Parathyroid adenoma (tissue), 2 donors: Measurements from ENCODE around the gene RNF31.

Source experiments
- H2AFZ ChIP-seq: fragments of 300-600 bp; sonication (generic); one replicate; pipeline ENCODE4 v1.7.0; 2017; ENCODE audit warnings: antibody characterized with exemption, mild to moderate bottlenecking
- H3K27ac ChIP-seq: fragments of 300-600 bp; sonication (generic); one replicate; pipeline ENCODE4 v1.7.0; 2017
- H3K27me3 ChIP-seq: fragments of 300-600 bp; sonication (generic); one replicate; pipeline ENCODE4 v1.7.0; 2017; ENCODE audit warnings: low read length; ENCODE audit not compliant: control insufficient read depth, insufficient read depth
- H3K36me3 ChIP-seq: fragments of 300-600 bp; sonication (generic); one replicate; pipeline ENCODE4 v1.7.0; 2017; ENCODE audit warnings: low read length; ENCODE audit not compliant: control insufficient read depth, insufficient read depth
- H3K4me1 ChIP-seq: fragments of 300-600 bp; sonication (generic); one replicate; pipeline ENCODE4 v1.7.0; 2017; ENCODE audit warnings: control low read depth
- H3K4me2 ChIP-seq: fragments of 300-600 bp; sonication (generic); one replicate; pipeline ENCODE4 v1.7.0; 2017; ENCODE audit warnings: low read length
- H3K4me3 ChIP-seq: fragments of 300-600 bp; sonication (generic); one replicate; pipeline ENCODE4 v1.7.0; 2017; ENCODE audit warnings: low read depth, low read length
- H3K79me2 ChIP-seq: fragments of 300-600 bp; sonication (generic); one replicate; pipeline ENCODE4 v1.7.0; 2017; ENCODE audit warnings: control low read depth
- H3K9ac ChIP-seq: fragments of 300-600 bp; sonication (generic); one replicate; pipeline ENCODE4 v1.7.0; 2017; ENCODE audit warnings: mild to moderate bottlenecking
- H3K9me3 ChIP-seq: fragments of 300-600 bp; sonication (generic); one replicate; pipeline ENCODE4 v1.7.0; 2017; ENCODE audit warnings: low read length; ENCODE audit not compliant: control insufficient read depth
- CTCF ChIP-seq: fragments of 300-600 bp; sonication (generic); IDR thresholded peaks from one replicate; pipeline ENCODE4 v1.7.0; 2017; ENCODE audit warnings: antibody characterized with exemption, mild to moderate bottlenecking
- donor health status: primary hyperparathyroidism.

RNF31 gene

GRCh38 chr14:24204163-24205146 lies 57.2 kb downstream of the RNF31 start:
- Histone ChIP-seq H3K27ac (no peak overlapping the region), H3K4me2 (no peak overlapping the region), H3K36me3 (no peaks in the 10 kb centered on the region), H3K9me3 (no peaks in the 10 kb centered on the region), H3K4me1 (no peaks in the 10 kb centered on the region), H3K9ac (no peak overlapping the region), H3K4me3 (no peak overlapping the region), H3K79me2 (peaks cover 21% of the 10 kb centered on the region), H3K27me3 (no peaks in the 10 kb centered on the region), H2AFZ (no peak overlapping the region)
- no peak for TF ChIP-seq CTCF

DNA sequence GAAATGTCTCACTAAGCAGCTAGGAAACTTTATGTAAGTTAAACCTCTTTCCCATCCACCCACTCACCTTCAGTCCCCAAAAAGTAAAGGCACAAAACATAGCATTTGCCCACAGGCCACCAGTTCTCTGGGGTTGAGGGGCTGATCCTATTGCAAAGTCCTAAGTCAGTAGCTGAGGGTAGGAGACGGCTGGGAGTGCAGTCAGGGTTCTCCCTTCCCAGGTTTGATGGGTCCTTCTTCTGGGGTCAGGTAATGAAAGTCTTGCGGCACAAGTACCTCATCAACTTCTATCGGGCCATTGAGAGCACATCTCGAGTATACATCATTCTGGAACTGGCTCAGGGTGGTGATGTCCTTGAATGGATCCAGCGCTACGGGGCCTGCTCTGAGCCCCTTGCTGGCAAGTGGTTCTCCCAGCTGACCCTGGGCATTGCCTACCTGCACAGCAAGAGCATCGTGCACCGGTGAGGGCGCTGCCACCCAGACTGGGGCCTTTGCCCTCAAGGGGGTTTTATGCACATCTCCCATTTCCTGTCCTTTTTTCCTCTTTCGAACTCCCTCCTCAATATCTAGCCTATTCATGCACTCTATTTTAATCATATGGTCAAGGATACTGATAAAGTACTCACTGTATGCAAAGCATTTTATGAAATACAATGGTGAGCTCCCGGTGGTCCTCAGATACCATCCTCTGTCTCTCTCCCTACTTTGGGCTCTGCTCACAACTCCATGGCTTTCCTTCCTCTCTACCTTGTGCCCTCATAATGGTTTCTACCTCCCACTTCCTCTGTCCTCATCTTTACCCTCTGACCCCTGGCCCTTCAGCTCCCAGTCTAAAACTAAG lies 59.2 kb downstream of the RNF31 start:
- H3K4me2 ChIP-seq = no peak overlapping the region
- no peak overlapping the region for H3K27ac ChIP-seq
- no peak overlapping the region for H2AFZ ChIP-seq
- peaks cover 22% of the 10 kb centered on the region for H3K79me2 ChIP-seq
- no peaks in the 10 kb centered on the region for H3K36me3 ChIP-seq
- no peaks in the 10 kb centered on the region for H3K4me1 ChIP-seq
- no peak overlapping the region for H3K9ac ChIP-seq
- no peaks in the 10 kb centered on the region for H3K27me3 ChIP-seq
- H3K4me3 ChIP-seq = no peak overlapping the region
- no peak for TF ChIP-seq CTCF
- no peaks in the 10 kb centered on the region for H3K9me3 ChIP-seq

- no peak overlapping the region for H3K4me2 ChIP-seq
Measured at GRCh38 chr14:24207104-24207551, 59.8 kb downstream of the RNF31 start.

DNA sequence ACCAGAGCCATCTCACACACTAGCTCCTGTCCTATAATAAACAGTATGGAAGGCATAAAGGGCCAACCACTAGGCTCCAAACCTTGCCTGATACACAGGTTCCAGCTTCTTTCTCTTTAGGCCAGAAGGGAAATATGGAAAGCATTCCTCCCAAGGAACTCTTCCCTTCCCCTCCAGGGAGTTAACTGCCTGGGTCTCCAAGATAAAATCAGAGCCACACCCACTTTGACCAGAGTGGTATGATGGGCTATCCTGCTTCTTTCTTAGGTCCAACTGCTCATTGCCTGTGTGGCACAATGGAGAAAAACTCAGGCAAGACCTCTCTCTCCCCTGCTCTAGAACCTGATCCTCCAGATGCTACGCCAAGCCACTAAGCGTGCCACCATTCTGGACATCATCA lies 60.3 kb downstream of the RNF31 start:
- no peak overlapping the region for H3K27ac ChIP-seq
- H2AFZ ChIP-seq = no peak overlapping the region
- no peaks in the 10 kb centered on the region for H3K4me1 ChIP-seq
- no peak overlapping the region for H3K9ac ChIP-seq
- no peaks in the 10 kb centered on the region for H3K9me3 ChIP-seq
- no peaks in the 10 kb centered on the region for H3K27me3 ChIP-seq
- H3K36me3 ChIP-seq = no peaks in the 10 kb centered on the region
- H3K4me3 ChIP-seq = no peak overlapping the region
- H3K4me2 ChIP-seq = no peak overlapping the region
- H3K79me2 ChIP-seq = peaks cover 24% of the 10 kb centered on the region
- no peak for TF ChIP-seq CTCF

More at GRCh38 chr14:24207104-24207551, 59.8 kb downstream of the RNF31 start:
- H3K27me3 ChIP-seq = no peaks in the 10 kb centered on the region
- no peaks in the 10 kb centered on the region for H3K36me3 ChIP-seq
- H3K4me3 ChIP-seq = no peak overlapping the region
- H3K9me3 ChIP-seq = no peaks in the 10 kb centered on the region
- H3K79me2 ChIP-seq = peaks cover 25% of the 10 kb centered on the region
- no peak overlapping the region for H3K27ac ChIP-seq
- no peaks in the 10 kb centered on the region for H3K4me1 ChIP-seq
- no peak overlapping the region for H2AFZ ChIP-seq
- no peak overlapping the region for H3K9ac ChIP-seq
- no peak for TF ChIP-seq CTCF
